Natural killer cell (primary cell): ENCODE data around the gene ATG10. TPM values are rescaled to one million over a fixed set of nuclear protein-coding genes. Genes with fewer than 3 reads are reported as not detected.

Experiments
- ATAC-seq, 3 donors: fragments of 150-1000 bp in 2 of 3; fragments of 200-7000 bp in 1 of 3; cut with Tn5 transposase; 1 replicate in 1 of 3; 2 replicates in 2 of 3; pipeline ENCODE4 v1.10.0; 2021; ENCODE audit warnings: mild to moderate bottlenecking in 2 of 3, moderate library complexity in 2 of 3
- DNase-seq, 2 donors: peaks; one replicate each; pipeline versions ENCODE4 v3.0.0 to v3.0.0-alpha.2; 2013 to 2021; ENCODE audit warnings: mixed read lengths in 1 of 2
- H3K27ac ChIP-seq: one replicate; pipeline ENCODE4 v1.5.1; 2013; ENCODE audit warnings: mild to moderate bottlenecking, low read length
- H3K27me3 ChIP-seq: one replicate; pipeline ENCODE4 v1.6.1; 2013; ENCODE audit warnings: low read length; ENCODE audit not compliant: control insufficient read depth, insufficient read depth
- H3K36me3 ChIP-seq: one replicate; pipeline ENCODE4 v1.6.1; 2013; ENCODE audit warnings: low read length; ENCODE audit not compliant: control insufficient read depth, insufficient read depth
- H3K4me1 ChIP-seq: one replicate; pipeline ENCODE4 v1.6.1; 2013; ENCODE audit warnings: low read length; ENCODE audit not compliant: control insufficient read depth, insufficient read depth
- H3K4me3 ChIP-seq: one replicate; pipeline ENCODE4 v1.5.1; 2013; ENCODE audit warnings: low read length
- H3K9me3 ChIP-seq: one replicate; pipeline ENCODE4 v1.6.1; 2013; ENCODE audit warnings: low read length; ENCODE audit not compliant: control insufficient read depth, insufficient read depth
- H3K27ac Mint-ChIP-seq, 2 donors: one replicate each; pipeline ENCODE4 v1.8.0; 2022; ENCODE audit warnings: mild to moderate bottlenecking in 2 of 2, mixed read lengths in 2 of 2, moderate library complexity in 1 of 2
- H3K27me3 Mint-ChIP-seq, 2 donors: one replicate each; pipeline ENCODE4 v1.8.0; 2022; ENCODE audit warnings: low read depth in 2 of 2, mixed read lengths in 2 of 2
- H3K36me3 Mint-ChIP-seq: one replicate; pipeline ENCODE4 v1.8.0; 2022; ENCODE audit warnings: mixed read lengths
- H3K4me1 Mint-ChIP-seq, 2 donors: one replicate each; pipeline ENCODE4 v1.8.0; 2022; ENCODE audit warnings: mixed read lengths in 2 of 2
- H3K4me3 Mint-ChIP-seq: one replicate; pipeline ENCODE4 v1.8.0; 2022; ENCODE audit warnings: mild to moderate bottlenecking, moderate library complexity, mixed read lengths
- H3K9me3 Mint-ChIP-seq, 2 donors: one replicate each; pipeline ENCODE4 v1.8.0; 2022; ENCODE audit warnings: mixed read lengths in 2 of 2
- WGBS: methylation state at CpG from one replicate; pipeline ENCODE4 v1.1.7; 2013; ENCODE audit warnings: missing lambda C conversion rate; ENCODE audit not compliant: insufficient coverage; 5-methylcytosine and 5-hydroxymethylcytosine counted together
- intact Hi-C: fragments of 100-400 bp; cut with micrococcal nuclease; formaldehyde crosslinking; loops from one replicate; pipeline ENCODE4 v1.14.2; 2022
- total RNA-seq, 4 donors: library from RNA; stranded (reverse); fragments of 120-200 nt in 1 of 4; gene quantifications; one replicate each; pipeline versions ENCODE4 v1.2.3 to v1.2.4, GENCODE V29; 2013 to 2022
- TF ChIP-seq, protein P1 (sequence below): fragments of 200-600 bp; IDR thresholded peaks from one replicate; pipeline ENCODE4 v1.8.0; 2022; ENCODE audit warnings: antibody characterized with exemption

The ATG10 gene
- total RNA-seq, 3 donors from 2014 or later (not counting 1 experiment from before 2014, with no cell fraction given): 9.0 to 11.5 (median 11.4) TPM

DNA sequence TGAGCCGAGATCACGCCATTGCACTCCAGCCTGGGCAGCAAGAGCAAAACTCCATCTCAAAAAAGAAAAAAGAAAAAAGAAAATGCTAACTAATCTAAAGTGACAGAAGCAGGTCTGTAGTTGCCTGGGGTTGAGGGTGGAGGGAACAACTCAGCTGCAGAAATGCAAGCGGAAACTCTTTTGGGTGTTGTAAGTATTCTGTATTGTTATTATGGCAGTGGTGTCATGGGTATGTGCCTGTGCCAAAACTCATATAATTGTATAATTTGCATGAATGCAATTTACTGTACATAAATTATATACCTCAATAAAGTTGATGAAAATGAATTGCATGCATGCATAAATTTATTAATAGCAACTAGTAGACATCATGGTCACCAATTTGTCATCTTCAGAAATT, 329.4 kb downstream of the ATG10 start:
- Histone ChIP-seq H3K4me1 (no peaks in the 10 kb centered on the region), H3K4me3 (no peak overlapping the region), H3K9me3 (no peaks in the 10 kb centered on the region), H3K36me3 (no peaks in the 10 kb centered on the region), H3K27ac (no peak overlapping the region), H3K27me3 (no peaks in the 10 kb centered on the region)
- intact Hi-C loops: no loop called here
- H3K9me3 Mint-ChIP-seq: no peaks in the 10 kb centered on the region
- H3K36me3 Mint-ChIP-seq: no peaks in the 10 kb centered on the region
- H3K4me3 Mint-ChIP-seq: no peak overlapping the region
- no peak overlapping the region for H3K27ac Mint-ChIP-seq
- no peak for DNase-seq
- H3K4me1 Mint-ChIP-seq: no peaks in the 10 kb centered on the region
- WGBS: 100% methylated on average over 1 of the region's 3 CpGs
- no peak for ATAC-seq
- H3K27me3 Mint-ChIP-seq: no peaks in the 10 kb centered on the region
- TF ChIP-seq, protein P1, sequence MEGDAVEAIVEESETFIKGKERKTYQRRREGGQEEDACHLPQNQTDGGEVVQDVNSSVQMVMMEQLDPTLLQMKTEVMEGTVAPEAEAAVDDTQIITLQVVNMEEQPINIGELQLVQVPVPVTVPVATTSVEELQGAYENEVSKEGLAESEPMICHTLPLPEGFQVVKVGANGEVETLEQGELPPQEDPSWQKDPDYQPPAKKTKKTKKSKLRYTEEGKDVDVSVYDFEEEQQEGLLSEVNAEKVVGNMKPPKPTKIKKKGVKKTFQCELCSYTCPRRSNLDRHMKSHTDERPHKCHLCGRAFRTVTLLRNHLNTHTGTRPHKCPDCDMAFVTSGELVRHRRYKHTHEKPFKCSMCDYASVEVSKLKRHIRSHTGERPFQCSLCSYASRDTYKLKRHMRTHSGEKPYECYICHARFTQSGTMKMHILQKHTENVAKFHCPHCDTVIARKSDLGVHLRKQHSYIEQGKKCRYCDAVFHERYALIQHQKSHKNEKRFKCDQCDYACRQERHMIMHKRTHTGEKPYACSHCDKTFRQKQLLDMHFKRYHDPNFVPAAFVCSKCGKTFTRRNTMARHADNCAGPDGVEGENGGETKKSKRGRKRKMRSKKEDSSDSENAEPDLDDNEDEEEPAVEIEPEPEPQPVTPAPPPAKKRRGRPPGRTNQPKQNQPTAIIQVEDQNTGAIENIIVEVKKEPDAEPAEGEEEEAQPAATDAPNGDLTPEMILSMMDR: no peak

Other genes with a start within 250 kb of the ATG10 start
- gene SSBP2, start 220.9 kb upstream of the ATG10 start, total RNA-seq: 10 to 100 TPM; 13.1 to 17.3 (median 14.8) TPM